Activated T-helper 17 cell treated with anti-CD3 and anti-CD28 coated beads, Interleukin-2, amount 50 U/mL, for 72 hours (primary cell): ENCODE data around the gene CFAP410. TPM values are rescaled to one million over a fixed set of nuclear protein-coding genes. Genes with fewer than 3 reads are reported as not detected.

ENCODE experiments used
- total RNA-seq, 2 donors: library from RNA; stranded (reverse); gene quantifications; one replicate each; pipeline ENCODE4 v1.2.3, GENCODE V29; 2022

The CFAP410 gene
- total RNA-seq, 2 donors from 2014 or later: 13.7 to 16.4 TPM

Other genes with a start within 250 kb of the CFAP410 start
- 10 to 100 TPM; 40.4 to 42.0 TPM for gene PWP2, start 232.0 kb downstream of the CFAP410 start, total RNA-seq
- gene GATD3, start 205.7 kb downstream of the CFAP410 start, total RNA-seq: 10 to 100 TPM; 65.6 to 77.0 TPM
- gene ICOSLG, start 98.4 kb downstream of the CFAP410 start, total RNA-seq: 1 to 10 TPM; 2.0 to 6.4 TPM
- gene DNMT3L, start 77.5 kb downstream of the CFAP410 start, total RNA-seq: not detected
- not detected for gene AIRE, start 53.5 kb downstream of the CFAP410 start, total RNA-seq
- gene PFKL, start 39.3 kb downstream of the CFAP410 start, total RNA-seq: 100 to 1,000 TPM; 150 to 184 TPM
- gene TRPM2, start 14.2 kb upstream of the CFAP410 start, total RNA-seq: 10 to 100 TPM; 10.7 to 25.6 TPM
- 1 to 10 TPM; 3.5 TPM for gene LRRC3, start 116.1 kb upstream of the CFAP410 start, total RNA-seq
- gene KRTAP10-1, start 200.8 kb upstream of the CFAP410 start, total RNA-seq: not detected
- not detected for gene KRTAP10-2, start 212.1 kb upstream of the CFAP410 start, total RNA-seq
- gene KRTAP10-3, start 219.4 kb upstream of the CFAP410 start, total RNA-seq: not detected
- not detected for gene KRTAP10-4, start 234.3 kb upstream of the CFAP410 start, total RNA-seq
- gene KRTAP10-5, start 241.2 kb upstream of the CFAP410 start, total RNA-seq: not detected